HL-60 (cell line): ENCODE measurements around the gene TMCO1.
"Not testable (repeated sequence)": the region's sequence is repeated elsewhere in the genome, so short reads cannot be mapped to it uniquely, and the experiment has no call there.

ENCODE experiments used
- DNase-seq, 2 experiments: peaks; one replicate each; pipeline ENCODE4 v3.0.0-alpha.2; 2010 to 2020; ENCODE audit warnings: low read depth in 1 of 2, low spot score in 1 of 2
- H3K27ac ChIP-seq: fragments of 250-450 bp; sonication (Bioruptor Pico); replicated peaks from 2 replicates; pipeline ENCODE4 v1.5.1; 2020; ENCODE audit warnings: mild to moderate bottlenecking, moderate library complexity
- H3K27me3 ChIP-seq: fragments of 250-450 bp; sonication (Bioruptor Pico); 2 replicates; pipeline ENCODE4 v1.5.1; 2021; ENCODE audit warnings: mild to moderate bottlenecking, moderate library complexity; ENCODE audit not compliant: insufficient read depth, poor library complexity, severe bottlenecking
- H3K4me3 ChIP-seq: replicated peaks from 2 replicates; pipeline ENCODE4 v1.5.1; 2011; ENCODE audit warnings: mild to moderate bottlenecking, control low read depth, low read length; ENCODE audit not compliant: insufficient read depth
- CTCF ChIP-seq: IDR thresholded peaks from one replicate; pipeline ENCODE4 v1.5.1; 2011; ENCODE audit warnings: low read length, control low read depth, inconsistent platforms; ENCODE audit not compliant: insufficient read depth
- GABPA ChIP-seq: IDR thresholded peaks from 2 replicates; pipeline ENCODE4 v1.6.1; 2012; ENCODE audit warnings: low read depth
- POLR2AphosphoS5 ChIP-seq: IDR thresholded peaks from 2 replicates; pipeline ENCODE4 v1.6.1; 2012; ENCODE audit warnings: low read depth
- SPI1 ChIP-seq: IDR thresholded peaks from 2 replicates; pipeline ENCODE4 v1.6.1; 2012; ENCODE audit warnings: low read depth, mild to moderate bottlenecking, borderline replicate concordance
- TF ChIP-seq, protein P1 (sequence below): IDR thresholded peaks from 2 replicates; pipeline ENCODE4 v1.6.1; 2012; ENCODE audit warnings: low read depth; ENCODE audit not compliant: insufficient replicate concordance

The TMCO1 gene

GRCh38 chr1:165795894-165796293, 27.2 kb upstream of the TMCO1 start:
- TF ChIP-seq, protein P1, sequence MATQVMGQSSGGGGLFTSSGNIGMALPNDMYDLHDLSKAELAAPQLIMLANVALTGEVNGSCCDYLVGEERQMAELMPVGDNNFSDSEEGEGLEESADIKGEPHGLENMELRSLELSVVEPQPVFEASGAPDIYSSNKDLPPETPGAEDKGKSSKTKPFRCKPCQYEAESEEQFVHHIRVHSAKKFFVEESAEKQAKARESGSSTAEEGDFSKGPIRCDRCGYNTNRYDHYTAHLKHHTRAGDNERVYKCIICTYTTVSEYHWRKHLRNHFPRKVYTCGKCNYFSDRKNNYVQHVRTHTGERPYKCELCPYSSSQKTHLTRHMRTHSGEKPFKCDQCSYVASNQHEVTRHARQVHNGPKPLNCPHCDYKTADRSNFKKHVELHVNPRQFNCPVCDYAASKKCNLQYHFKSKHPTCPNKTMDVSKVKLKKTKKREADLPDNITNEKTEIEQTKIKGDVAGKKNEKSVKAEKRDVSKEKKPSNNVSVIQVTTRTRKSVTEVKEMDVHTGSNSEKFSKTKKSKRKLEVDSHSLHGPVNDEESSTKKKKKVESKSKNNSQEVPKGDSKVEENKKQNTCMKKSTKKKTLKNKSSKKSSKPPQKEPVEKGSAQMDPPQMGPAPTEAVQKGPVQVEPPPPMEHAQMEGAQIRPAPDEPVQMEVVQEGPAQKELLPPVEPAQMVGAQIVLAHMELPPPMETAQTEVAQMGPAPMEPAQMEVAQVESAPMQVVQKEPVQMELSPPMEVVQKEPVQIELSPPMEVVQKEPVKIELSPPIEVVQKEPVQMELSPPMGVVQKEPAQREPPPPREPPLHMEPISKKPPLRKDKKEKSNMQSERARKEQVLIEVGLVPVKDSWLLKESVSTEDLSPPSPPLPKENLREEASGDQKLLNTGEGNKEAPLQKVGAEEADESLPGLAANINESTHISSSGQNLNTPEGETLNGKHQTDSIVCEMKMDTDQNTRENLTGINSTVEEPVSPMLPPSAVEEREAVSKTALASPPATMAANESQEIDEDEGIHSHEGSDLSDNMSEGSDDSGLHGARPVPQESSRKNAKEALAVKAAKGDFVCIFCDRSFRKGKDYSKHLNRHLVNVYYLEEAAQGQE, result no peak
- TF ChIP-seq CTCF (no peak), GABPA (no peak), POLR2AphosphoS5 (no peak), SPI1 (no peak)
- H3K27ac ChIP-seq, result no peak overlapping the region
- no peak overlapping the region for H3K4me3 ChIP-seq
- no peak for DNase-seq
- no peaks in the 10 kb centered on the region for H3K27me3 ChIP-seq

DNA sequence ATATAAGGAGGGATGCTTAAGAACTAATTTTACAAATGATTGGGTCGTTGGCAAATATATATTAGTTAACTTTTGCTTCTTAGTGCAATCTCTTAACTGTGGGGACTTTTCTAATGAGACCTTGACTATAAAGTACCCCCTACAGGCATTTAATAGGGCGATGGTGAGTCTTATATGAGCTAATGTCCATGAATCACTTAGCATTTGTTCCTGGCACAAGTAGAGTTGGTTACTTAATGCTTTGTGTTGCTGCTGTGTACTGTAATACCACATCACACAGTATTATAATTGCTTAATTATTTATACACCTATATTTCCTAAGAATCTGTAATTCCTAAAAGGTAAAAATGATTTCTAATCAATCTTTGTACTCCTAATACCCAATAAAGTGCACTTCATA, 25.3 kb upstream of the TMCO1 start:
- TF ChIP-seq SPI1, result no peak
- no peak for TF ChIP-seq GABPA
- no peak for TF ChIP-seq POLR2AphosphoS5
- TF ChIP-seq, protein P1, result no peak
- no peak for TF ChIP-seq CTCF
- DNase-seq, result no peak
- no peaks in the 10 kb centered on the region for H3K27me3 ChIP-seq
- no peak overlapping the region for H3K4me3 ChIP-seq
- H3K27ac ChIP-seq, result no peak overlapping the region

GRCh38 chr1:165787741-165788140, 19.1 kb upstream of the TMCO1 start:
- Histone ChIP-seq H3K27me3 (no peaks in the 10 kb centered on the region), H3K27ac (no peak overlapping the region), H3K4me3 (no peak overlapping the region)
- DNase-seq, result no peak
- no peak for TF ChIP-seq SPI1
- TF ChIP-seq CTCF, result no peak
- TF ChIP-seq, protein P1, result no peak
- no peak for TF ChIP-seq GABPA
- no peak for TF ChIP-seq POLR2AphosphoS5

DNA sequence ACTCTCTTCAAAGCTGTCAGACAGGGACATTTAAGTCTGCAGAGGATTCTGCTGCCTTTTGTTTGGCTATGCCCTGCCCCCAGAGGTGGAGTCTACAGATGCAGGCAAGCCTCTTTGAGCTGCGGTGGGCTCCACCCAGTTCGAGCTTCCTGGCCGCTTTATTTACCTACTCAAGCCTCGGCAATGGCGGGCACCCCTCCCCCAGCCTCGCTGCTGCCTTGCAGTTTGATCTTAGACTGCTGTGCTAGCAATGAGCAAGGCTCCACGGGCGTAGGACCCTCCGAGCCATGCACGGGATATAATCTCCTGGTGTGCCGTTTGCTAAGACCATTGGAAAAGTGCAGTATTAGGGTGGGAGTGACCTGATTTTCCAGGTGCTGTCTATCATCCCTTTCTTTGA, 14.9 kb upstream of the TMCO1 start:
- not testable (repeated sequence) for H3K27me3 ChIP-seq, H3K27ac ChIP-seq, DNase-seq, H3K4me3 ChIP-seq

- DNase-seq, H3K4me3 ChIP-seq, H3K27me3 ChIP-seq, H3K27ac ChIP-seq: not testable (repeated sequence)
Observed at GRCh38 chr1:165778197-165778596, 9.5 kb upstream of the TMCO1 start.
